ENCODE measurements around the gene TMEM164. TPM values are rescaled to one million over a fixed set of nuclear protein-coding genes. Genes with fewer than 3 reads are reported as not detected.
"Not testable (repeated sequence)": the region's sequence is repeated elsewhere in the genome, so short reads cannot be mapped to it uniquely, and the experiment has no call there.

TMEM164 gene
- total RNA-seq, 1 donor from 2014 or later: 25.5 TPM

GRCh38 chrX:110132450-110133114 lies 129.7 kb downstream of the TMEM164 start:
- no peak for DNase-seq (ENCODE audit: low spot score)

- DNase-seq (ENCODE audit: low spot score): no peak
Observed at GRCh38 chrX:110133735-110134370, 130.9 kb downstream of the TMEM164 start.

GRCh38 chrX:110135618-110136017 lies 132.7 kb downstream of the TMEM164 start:
- no peak for DNase-seq (ENCODE audit: low spot score)

- no peak for DNase-seq (ENCODE audit: low spot score)
Observed at GRCh38 chrX:110136136-110136535, 133.2 kb downstream of the TMEM164 start.

- DNase-seq (ENCODE audit: low spot score): no peak
Observed at GRCh38 chrX:110138557-110138956, 135.6 kb downstream of the TMEM164 start.

GRCh38 chrX:110139172-110139571 lies 136.3 kb downstream of the TMEM164 start:
- DNase-seq (ENCODE audit: low spot score): no peak

GRCh38 chrX:110142096-110142495 lies 139.2 kb downstream of the TMEM164 start:
- no peak for DNase-seq (ENCODE audit: low spot score)

- DNase-seq (ENCODE audit: low spot score): no peak
Observed at GRCh38 chrX:110143454-110144210, 140.7 kb downstream of the TMEM164 start.

- DNase-seq (ENCODE audit: low spot score): no peak
Observed at GRCh38 chrX:110145311-110145710, 142.4 kb downstream of the TMEM164 start.

GRCh38 chrX:110145854-110146253 lies 142.9 kb downstream of the TMEM164 start:
- DNase-seq (ENCODE audit: low spot score): no peak

GRCh38 chrX:110146521-110146920 lies 143.6 kb downstream of the TMEM164 start:
- DNase-seq (ENCODE audit: low spot score): no peak

- no peak for DNase-seq (ENCODE audit: low spot score)
Observed at GRCh38 chrX:110153244-110153643, 150.3 kb downstream of the TMEM164 start.

GRCh38 chrX:110153896-110154295 lies 151.0 kb downstream of the TMEM164 start:
- no peak for DNase-seq (ENCODE audit: low spot score)

GRCh38 chrX:110154328-110154727 lies 151.4 kb downstream of the TMEM164 start:
- not testable (repeated sequence) for DNase-seq (ENCODE audit: low spot score)

- no peak for DNase-seq (ENCODE audit: low spot score)
Observed at GRCh38 chrX:110155759-110156158, 152.8 kb downstream of the TMEM164 start.

GRCh38 chrX:110156167-110156754 lies 153.3 kb downstream of the TMEM164 start:
- no peak for DNase-seq (ENCODE audit: low spot score)

- DNase-seq (ENCODE audit: low spot score): no peak
Observed at GRCh38 chrX:110157444-110157843, 154.5 kb downstream of the TMEM164 start.

- no peak for DNase-seq (ENCODE audit: low spot score)
Observed at GRCh38 chrX:110159235-110159634, 156.3 kb downstream of the TMEM164 start.

GRCh38 chrX:110159865-110160264 lies 157.0 kb downstream of the TMEM164 start:
- DNase-seq (ENCODE audit: low spot score): no peak

GRCh38 chrX:110161361-110161686 lies 158.4 kb downstream of the TMEM164 start:
- no peak for DNase-seq (ENCODE audit: low spot score)

GRCh38 chrX:110162131-110162530 lies 159.2 kb downstream of the TMEM164 start:
- DNase-seq (ENCODE audit: low spot score): no peak

GRCh38 chrX:110162867-110163266 lies 160.0 kb downstream of the TMEM164 start:
- no peak for DNase-seq (ENCODE audit: low spot score)

- no peak for DNase-seq (ENCODE audit: low spot score)
Observed at GRCh38 chrX:110163488-110163887, 160.6 kb downstream of the TMEM164 start.
